ENCODE results near the gene ANKRD29.

ANKRD29 gene

GRCh38 chr18:23684515-23685197 is 21.9 kb upstream of the ANKRD29 start:
- no peak for DNase-seq

- DNase-seq: no peak
Measured at GRCh38 chr18:23683671-23684070, 21.0 kb upstream of the ANKRD29 start.

GRCh38 chr18:23683155-23683554 is 20.4 kb upstream of the ANKRD29 start:
- no peak for DNase-seq

GRCh38 chr18:23682472-23682871 is 19.8 kb upstream of the ANKRD29 start:
- DNase-seq: no peak

- DNase-seq: no peak
Measured at GRCh38 chr18:23682045-23682444, 19.3 kb upstream of the ANKRD29 start.

- no peak for DNase-seq
Measured at GRCh38 chr18:23675896-23676295, 13.2 kb upstream of the ANKRD29 start.

- no peak for DNase-seq
Measured at GRCh38 chr18:23675236-23675635, 12.5 kb upstream of the ANKRD29 start.

- DNase-seq: no peak
Measured at GRCh38 chr18:23673725-23674124, 11.0 kb upstream of the ANKRD29 start.

GRCh38 chr18:23671564-23671963 is 8.9 kb upstream of the ANKRD29 start:
- no peak for DNase-seq

GRCh38 chr18:23669804-23670405 is 7.2 kb upstream of the ANKRD29 start:
- DNase-seq: no peak

GRCh38 chr18:23669202-23669766 is 6.6 kb upstream of the ANKRD29 start:
- no peak for DNase-seq

GRCh38 chr18:23668731-23669130 is 6.0 kb upstream of the ANKRD29 start:
- no peak for DNase-seq

GRCh38 chr18:23667114-23667513 is 4.4 kb upstream of the ANKRD29 start:
- no peak for DNase-seq

GRCh38 chr18:23664674-23665073 is 2.0 kb upstream of the ANKRD29 start:
- DNase-seq: no peak

GRCh38 chr18:23661735-23662308 is 889 bp downstream of the ANKRD29 start:
- no peak for DNase-seq

GRCh38 chr18:23658285-23658684 is 4.4 kb downstream of the ANKRD29 start:
- DNase-seq: no peak

GRCh38 chr18:23652232-23652631 is 10.5 kb downstream of the ANKRD29 start:
- no peak for DNase-seq

GRCh38 chr18:23650968-23651927 is 11.5 kb downstream of the ANKRD29 start:
- DNase-seq: no peak

- no peak for DNase-seq
Measured at GRCh38 chr18:23648940-23649607, 13.6 kb downstream of the ANKRD29 start.

GRCh38 chr18:23648456-23648855 is 14.3 kb downstream of the ANKRD29 start:
- DNase-seq: no peak

- no peak for DNase-seq
Measured at GRCh38 chr18:23646282-23646681, 16.4 kb downstream of the ANKRD29 start.
